ENCODE measurements around the gene ERC1.
A peak's percentile ranks its signal among the peaks of the same experiment; 100 is the strongest.

ERC1 gene

GRCh38 chr12:1517007-1517406 is 526.0 kb downstream of the ERC1 start:
- H3K27ac ChIP-seq, result peak overlapping the region; percentile 78
- peak; percentile 87 for DNase-seq (ENCODE audit: low read depth, low spot score)

GRCh38 chr12:1517734-1518525 is 526.9 kb downstream of the ERC1 start:
- DNase-seq (ENCODE audit: low read depth, low spot score), result no peak
- H3K27ac ChIP-seq, result peak overlapping the region; percentile 78

- DNase-seq (ENCODE audit: low read depth, low spot score), result peak; percentile 87
- peak overlapping the region; percentile 78 for H3K27ac ChIP-seq
These were observed 527.8 kb downstream of the ERC1 start for GRCh38 chr12:1518591-1519516.

DNA sequence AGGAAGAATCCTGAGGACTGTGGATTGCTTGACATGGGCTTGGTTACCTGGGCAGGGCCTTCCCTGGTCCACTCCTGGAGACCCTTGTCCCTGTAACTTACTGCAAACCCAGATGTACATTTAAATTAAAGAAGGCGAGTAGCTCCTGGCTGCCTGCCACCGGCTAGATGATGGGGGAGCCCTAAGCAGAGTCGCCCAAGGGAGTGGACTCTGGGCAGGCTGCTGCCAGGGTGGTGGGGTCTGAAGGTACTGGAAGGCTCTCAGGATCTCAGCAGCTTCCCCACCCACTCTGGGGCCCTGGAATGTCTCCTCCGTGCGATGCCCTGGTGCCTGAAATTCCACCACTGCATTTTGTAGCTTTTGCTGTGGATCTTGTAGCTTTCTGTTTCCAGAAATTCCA is 528.6 kb downstream of the ERC1 start:
- peak overlapping the region; percentile 78 for H3K27ac ChIP-seq

GRCh38 chr12:1523046-1523445 is 532.0 kb downstream of the ERC1 start:
- DNase-seq (ENCODE audit: low read depth, low spot score), result no peak
- H3K27ac ChIP-seq, result no peak overlapping the region

More for the DNA sequence above, 528.6 kb downstream of the ERC1 start:
- no peak for DNase-seq (ENCODE audit: low read depth, low spot score)

DNA sequence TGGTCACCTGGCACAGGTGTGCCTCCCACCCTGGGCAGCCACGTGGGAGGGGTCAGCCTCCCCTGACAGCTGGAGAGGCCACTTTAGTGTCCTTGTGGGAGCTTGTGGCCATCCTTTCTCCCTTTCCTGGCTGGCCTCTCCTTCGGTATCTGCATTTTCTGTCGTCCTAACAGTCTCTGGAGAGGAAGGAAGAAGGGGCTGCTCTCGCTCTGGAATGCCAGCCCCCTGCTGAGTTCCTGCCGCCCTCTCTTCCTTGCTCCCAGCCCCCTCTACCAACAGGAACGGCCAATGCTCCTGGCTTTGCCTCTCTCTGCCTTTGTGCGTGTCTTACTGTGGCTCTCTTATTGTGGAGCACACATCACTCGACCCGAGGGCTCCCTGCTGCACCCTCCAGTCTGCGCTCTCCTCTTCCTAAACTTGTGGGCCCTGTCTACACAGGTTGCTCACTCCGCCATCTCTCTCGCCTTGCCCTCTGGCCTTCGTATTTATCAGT is 532.6 kb downstream of the ERC1 start:
- DNase-seq (ENCODE audit: low read depth, low spot score), result no peak
- H3K27ac ChIP-seq, result no peak overlapping the region

- no peak overlapping the region for H3K27ac ChIP-seq
- no peak for DNase-seq (ENCODE audit: low read depth, low spot score)
These were observed 534.8 kb downstream of the ERC1 start for GRCh38 chr12:1525858-1526257.

DNA sequence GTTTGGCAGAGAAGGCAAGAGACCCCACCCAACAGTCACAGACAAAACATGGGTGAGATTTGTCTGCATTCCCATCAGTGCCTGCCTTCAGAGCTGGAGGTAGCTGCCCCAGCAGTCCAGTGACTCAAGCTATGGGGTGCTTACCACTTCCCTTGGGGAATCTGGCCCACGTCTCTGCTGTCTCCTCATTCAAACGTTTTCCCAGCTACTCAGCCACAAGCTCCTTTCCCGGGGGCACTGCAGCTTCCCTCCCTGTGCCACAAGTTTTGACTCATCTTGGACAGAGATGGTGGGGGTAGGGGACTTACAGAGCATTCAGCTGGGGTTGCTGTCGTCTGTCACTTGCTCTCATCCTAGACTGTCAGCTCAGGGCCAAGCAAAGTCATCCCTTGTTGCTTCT is 536.8 kb downstream of the ERC1 start:
- peak; percentile 26 for DNase-seq (ENCODE audit: low read depth, low spot score)
- no peak overlapping the region for H3K27ac ChIP-seq

GRCh38 chr12:1528791-1529190 is 537.8 kb downstream of the ERC1 start:
- H3K27ac ChIP-seq, result no peak overlapping the region
- no peak for DNase-seq (ENCODE audit: low read depth, low spot score)

DNA sequence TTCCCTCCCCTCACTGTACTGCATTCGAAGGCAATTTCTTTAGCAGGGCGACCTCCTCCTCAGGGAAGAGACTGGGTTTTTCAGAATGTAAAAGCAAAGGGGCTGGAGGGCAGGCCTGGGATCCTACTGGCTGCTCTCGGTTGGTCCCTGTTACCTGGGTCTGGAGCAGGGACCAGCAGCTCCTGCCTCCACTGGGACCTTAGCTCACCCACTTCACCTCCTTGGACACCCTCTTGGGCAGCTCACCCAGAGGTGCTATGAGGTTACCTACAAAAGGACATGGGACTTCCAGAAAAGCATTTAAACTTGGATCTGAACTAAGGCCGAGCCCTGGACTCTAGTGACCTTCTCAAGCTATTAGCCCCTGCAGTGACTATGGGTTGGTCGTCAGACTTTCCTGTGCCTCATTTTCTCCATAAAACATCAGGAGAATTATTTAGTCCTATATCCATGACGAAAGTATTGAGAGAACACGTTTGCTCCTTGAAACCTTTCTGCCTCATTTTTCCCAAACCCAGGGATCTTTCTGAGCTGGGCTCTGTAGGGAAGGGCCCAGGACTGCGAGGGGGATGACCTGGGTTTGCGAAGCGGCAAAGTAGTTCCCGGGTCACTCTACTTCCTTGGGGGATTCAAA is 538.3 kb downstream of the ERC1 start:
- no peak overlapping the region for H3K27ac ChIP-seq
- no peak for DNase-seq (ENCODE audit: low read depth, low spot score)

- no peak overlapping the region for H3K27ac ChIP-seq
- no peak for DNase-seq (ENCODE audit: low read depth, low spot score)
These were observed 539.0 kb downstream of the ERC1 start for GRCh38 chr12:1529862-1530591.

GRCh38 chr12:1530592-1531152 is 539.6 kb downstream of the ERC1 start:
- no peak overlapping the region for H3K27ac ChIP-seq

GRCh38 chr12:1531153-1531653 is 540.2 kb downstream of the ERC1 start:
- no peak overlapping the region for H3K27ac ChIP-seq
- DNase-seq (ENCODE audit: low read depth, low spot score), result no peak

More at GRCh38 chr12:1530592-1531152, 539.6 kb downstream of the ERC1 start:
- DNase-seq (ENCODE audit: low read depth, low spot score), result no peak

DNA sequence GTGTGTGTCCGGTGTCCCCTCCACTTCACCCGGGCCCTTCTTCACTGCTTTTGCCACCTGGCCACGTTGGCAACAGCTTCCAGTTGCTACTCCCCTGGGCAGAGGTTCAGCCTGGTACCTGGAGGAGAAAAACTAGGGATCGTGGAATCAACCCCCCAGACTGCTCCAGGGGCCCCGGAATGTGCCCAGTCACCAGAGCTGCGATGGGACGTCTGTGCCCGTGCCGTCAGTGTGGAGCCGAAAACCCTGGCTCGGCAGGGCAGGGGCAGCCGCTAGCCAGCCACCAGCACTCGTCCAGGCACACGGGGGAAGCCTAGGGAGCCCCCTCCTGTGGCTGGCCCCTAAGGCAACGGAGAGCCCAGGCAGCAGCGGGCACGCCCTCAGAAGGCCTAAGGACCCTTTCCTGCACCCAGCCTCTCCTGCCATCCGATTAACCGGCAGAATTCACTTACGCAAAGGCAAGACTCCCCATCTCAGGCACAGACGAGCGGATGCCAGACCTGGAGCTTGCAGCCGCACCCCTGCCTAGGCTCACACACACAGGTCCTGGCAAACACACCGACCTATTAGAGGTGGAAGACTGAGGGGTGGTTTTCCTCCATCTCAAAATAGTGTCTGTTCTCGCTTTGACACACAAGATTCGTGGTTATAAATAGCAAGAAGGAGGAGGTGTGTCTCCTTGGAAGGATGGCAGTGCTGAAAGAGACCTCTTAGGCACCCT is 540.8 kb downstream of the ERC1 start:
- DNase-seq (ENCODE audit: low read depth, low spot score), result no peak
- H3K27ac ChIP-seq, result no peak overlapping the region

DNA sequence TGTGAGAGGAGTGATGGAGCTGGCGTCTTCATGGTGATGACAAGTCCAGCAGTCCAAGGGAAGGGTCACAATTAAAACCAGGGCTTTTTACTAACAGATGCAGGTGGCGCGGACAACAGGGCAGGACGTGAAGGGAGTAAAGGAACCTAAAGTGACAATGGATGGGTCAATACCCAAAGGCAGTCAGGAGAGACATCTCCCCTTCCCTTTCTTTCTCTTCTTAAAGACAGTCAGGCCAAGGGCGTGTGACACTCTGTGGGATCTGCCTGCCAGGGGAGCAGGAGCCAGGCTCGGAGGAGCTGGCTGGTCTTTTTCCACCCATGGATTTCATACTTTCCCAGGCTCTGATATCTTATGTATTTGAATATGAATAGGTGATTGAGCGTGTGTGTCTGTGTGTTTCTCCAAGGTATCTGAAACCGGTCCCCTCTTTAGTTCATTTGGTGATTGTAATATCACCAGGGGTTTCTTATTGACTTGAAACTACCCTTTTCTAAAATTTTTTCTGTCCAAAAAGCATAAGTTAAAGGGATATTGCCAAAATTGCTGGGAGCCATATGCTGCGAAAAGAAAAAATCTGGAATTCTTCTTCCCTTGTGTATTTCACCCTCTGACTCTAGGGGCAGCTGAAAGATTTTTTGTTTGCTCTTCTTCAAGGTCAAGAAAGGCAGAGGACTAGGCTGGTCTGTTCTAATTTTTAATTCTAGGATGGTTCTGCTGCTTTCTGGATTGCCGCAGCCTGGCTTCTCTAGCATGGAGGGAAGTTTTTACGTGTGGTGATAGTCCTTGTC is 541.5 kb downstream of the ERC1 start:
- no peak for DNase-seq (ENCODE audit: low read depth, low spot score)
- no peak overlapping the region for H3K27ac ChIP-seq

GRCh38 chr12:1533205-1533601 is 542.2 kb downstream of the ERC1 start:
- DNase-seq (ENCODE audit: low read depth, low spot score), result no peak
- no peak overlapping the region for H3K27ac ChIP-seq

DNA sequence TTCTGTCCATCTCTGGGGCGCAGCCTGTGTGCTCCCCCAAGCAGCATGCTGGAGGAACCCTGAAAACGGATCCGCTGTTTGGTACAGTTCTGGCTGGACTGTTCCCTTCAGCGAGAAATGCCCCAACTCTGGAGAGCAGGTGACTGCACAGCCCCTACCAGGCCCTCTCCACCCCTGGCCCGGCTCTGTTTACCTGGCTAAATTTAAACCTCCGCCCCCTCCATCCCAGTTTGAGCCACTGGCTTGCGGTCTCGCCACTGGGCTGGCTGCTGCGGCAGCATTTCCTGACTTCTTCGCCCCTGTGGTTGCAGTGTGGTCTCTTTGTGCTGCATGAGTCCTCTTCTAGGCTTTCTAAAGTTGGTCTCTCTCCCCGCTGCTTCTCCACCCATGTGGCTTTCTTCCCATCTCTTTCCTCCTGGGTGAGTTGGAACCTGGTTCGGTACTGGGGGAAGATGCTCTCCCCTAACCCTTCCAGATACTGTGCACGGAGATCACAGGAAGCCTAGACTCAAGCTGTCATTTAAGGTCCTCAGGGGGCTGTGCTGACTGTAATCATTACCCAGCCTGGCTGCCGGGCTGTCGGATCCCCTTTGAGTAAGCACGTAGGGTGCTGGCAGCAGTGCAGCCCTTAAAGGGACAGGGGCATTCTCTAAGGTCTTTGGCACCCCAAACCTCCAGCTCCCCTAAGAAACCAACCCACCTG is 542.7 kb downstream of the ERC1 start:
- no peak for DNase-seq (ENCODE audit: low read depth, low spot score)
- no peak overlapping the region for H3K27ac ChIP-seq

All from epithelial cell of prostate (primary cell).